HG03066 (cell line): Measurements from ENCODE around the gene NFATC1.

ENCODE experiments used
- ATAC-seq: cut with Tn5 transposase; IDR thresholded peaks from one replicate; pipeline ENCODE4 v1.9.1; 2021; ENCODE audit warnings: low read depth; ENCODE audit not compliant: unreplicated experiment

NFATC1 gene

GRCh38 chr18:79387214-79387613 is 8.5 kb upstream of the NFATC1 start:
- no peak for ATAC-seq

GRCh38 chr18:79387615-79388014 is 8.1 kb upstream of the NFATC1 start:
- no peak for ATAC-seq

GRCh38 chr18:79388043-79388442 is 7.7 kb upstream of the NFATC1 start:
- no peak for ATAC-seq

- ATAC-seq: no peak
Measured at GRCh38 chr18:79389689-79390088, 6.0 kb upstream of the NFATC1 start.

GRCh38 chr18:79392226-79392625 is 3.5 kb upstream of the NFATC1 start:
- no peak for ATAC-seq

GRCh38 chr18:79393181-79393634 is 2.5 kb upstream of the NFATC1 start:
- no peak for ATAC-seq

GRCh38 chr18:79393635-79394533 is 1.8 kb upstream of the NFATC1 start:
- ATAC-seq: no peak

- ATAC-seq: no peak
Measured at GRCh38 chr18:79394534-79395307, 1.0 kb upstream of the NFATC1 start.

DNA sequence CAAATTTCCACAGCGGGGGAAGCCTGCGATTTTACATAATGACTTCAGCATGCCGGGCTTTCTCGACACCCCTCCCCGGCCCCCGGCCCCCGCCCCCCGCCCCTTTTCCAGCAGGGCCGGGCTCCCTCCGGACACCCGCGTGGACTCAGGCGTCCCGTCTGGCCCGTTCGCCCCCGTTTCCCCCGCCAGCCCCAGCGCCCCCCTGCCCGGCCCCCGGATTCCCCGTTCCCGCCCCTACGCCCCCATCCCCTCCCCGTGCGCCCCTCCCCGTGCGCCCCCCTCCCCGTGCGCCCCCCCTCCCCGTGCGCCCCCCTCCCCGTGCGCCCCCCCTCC is 456 bp upstream of the NFATC1 start:
- no peak for ATAC-seq

GRCh38 chr18:79396431-79397246 is 909 bp downstream of the NFATC1 start:
- no peak for ATAC-seq

DNA sequence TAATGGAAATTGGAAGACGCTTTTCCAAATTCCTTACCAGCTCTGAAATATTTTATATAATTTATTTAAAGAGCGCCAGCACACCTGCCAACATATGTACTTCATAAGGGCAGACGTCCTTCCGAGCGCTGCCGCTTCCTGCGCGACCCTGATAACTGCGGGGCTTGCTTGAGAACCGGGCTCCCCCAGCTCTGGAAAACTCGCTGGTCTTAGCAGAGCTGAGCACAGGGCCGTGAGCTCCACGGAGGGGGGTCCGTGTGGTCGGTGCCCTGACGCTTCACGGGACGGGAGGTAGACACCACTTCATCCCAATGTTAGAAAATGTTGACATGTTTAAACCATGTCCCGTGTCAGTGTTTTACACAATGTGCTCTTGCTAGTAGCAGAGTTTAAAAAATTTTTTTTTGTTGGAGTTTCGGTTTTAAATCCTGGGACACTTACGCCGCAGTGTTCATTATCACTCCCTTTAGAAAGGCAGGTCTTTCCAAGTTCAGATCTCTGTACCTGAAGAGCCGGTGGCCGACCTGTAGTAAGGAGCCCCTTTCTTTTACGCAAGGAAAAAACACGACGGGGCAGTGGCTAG is 1.6 kb downstream of the NFATC1 start:
- no peak for ATAC-seq

DNA sequence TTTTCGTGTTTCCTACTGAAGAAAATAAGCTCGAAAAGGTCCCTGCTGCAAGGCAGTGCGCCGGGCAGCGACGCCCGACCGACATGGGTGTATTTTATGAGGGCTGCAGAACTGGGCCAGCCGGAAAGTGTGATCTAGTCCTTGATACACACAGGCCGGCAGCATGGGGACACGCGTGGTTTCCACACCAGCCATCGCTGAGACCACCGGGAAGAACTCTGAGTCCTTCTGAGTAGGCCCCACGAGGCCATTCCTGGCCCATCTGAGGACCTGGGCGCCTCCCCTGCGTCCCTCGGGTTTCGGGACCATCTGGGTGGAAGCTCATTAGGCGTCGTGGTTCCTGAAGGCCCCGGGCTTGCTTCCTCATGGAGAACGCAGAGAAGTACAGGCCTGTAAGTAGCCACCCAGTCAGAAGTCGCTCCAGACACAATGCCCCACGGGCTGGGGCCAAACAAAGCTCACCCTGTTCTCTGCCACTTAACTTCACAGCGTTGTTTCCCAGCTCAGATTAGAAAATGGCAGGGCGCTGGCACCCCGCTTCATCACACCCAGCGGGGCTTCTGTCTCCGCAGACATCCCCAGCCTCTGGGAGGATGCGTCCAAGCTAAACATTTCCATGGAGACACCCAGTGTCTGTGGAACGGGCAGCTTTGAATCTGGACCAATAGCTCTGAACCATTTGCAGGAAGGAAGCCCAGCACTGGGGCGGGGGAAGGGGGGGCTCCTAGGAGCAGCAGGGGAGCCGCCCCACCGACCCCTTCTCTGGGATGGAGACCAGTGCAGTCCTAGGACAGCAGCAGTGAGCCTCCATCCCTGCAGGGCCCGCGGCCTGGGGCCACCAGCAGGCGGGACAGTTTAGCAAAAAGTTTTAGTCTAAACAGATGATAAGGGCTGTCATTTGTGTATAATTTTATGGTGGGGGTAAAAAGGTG is 2.4 kb downstream of the NFATC1 start:
- no peak for ATAC-seq

GRCh38 chr18:79399275-79400081 is 3.7 kb downstream of the NFATC1 start:
- ATAC-seq: no peak

GRCh38 chr18:79400091-79400590 is 4.4 kb downstream of the NFATC1 start:
- no peak for ATAC-seq

DNA sequence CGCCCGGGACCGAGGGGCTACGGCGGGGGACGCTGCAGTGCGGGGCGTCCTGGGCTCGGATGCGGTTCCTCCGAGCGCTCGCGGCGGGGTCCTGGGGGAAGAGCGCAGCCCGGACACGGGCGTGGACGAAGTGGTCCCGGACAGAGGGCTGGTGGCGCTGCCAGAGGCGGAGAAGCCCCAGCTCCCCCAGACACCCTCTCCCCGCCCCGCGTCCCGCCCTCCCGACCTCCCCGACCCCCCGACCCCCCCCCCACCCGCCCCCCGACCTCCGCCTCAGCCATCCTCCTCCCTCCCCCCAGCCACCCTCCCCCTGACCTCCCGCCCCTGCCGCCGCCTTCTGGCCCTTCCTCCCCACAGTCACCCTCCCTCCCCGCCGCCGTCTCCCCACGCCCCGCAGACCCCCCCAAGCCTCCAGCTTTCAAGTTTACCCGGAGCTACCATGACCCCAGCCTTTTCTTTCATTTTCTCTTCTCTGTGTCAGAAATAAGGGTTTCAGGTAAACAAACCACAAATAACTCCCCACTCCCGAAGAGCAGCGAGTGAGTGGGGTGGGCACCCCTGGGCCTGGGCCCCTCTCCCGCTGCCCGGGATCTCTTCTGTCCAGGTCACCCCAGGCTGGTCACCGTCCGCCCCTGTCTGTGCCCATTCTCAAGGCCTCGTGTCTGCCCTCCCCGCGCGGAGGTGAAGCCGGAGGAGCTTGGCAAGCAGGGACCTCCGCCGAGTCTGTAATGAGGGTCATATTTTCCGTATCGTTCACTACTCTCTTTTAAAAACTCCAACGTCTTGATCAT is 5.1 kb downstream of the NFATC1 start:
- no peak for ATAC-seq

DNA sequence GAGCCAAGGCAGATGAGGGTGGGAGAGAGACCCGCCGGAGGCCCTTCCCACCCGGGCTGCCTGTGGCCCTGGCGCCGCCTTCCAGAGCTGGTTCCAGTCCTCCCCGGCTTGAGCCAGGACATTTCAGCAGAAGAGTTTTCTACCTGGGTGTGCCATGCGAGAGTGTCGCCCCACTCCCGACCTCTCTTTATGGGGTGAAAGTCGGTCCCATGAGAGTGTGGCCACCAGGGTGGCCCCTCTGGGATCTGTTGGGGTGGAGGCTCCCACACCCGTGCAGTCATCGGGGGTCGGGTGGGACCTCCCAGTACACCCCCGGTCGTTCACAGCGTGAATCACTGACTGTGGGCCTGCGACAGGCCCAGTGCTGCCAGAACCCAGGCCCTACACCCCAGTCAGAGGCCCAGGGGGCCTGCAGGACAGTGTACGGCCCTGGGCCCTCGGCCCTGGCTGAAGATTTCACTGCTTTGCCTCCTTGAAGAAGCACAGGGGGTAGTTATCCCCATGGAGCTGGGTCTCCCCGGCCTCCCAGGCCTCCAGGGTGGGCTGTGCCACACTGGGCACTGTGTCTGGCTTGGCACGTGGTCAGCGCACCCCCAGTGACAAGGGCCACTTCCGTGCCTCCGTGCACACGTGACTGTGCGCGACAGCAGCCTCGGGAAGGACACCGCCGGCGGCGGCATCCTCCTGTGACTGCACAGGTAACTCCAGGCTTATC is 5.9 kb downstream of the NFATC1 start:
- ATAC-seq: no peak

DNA sequence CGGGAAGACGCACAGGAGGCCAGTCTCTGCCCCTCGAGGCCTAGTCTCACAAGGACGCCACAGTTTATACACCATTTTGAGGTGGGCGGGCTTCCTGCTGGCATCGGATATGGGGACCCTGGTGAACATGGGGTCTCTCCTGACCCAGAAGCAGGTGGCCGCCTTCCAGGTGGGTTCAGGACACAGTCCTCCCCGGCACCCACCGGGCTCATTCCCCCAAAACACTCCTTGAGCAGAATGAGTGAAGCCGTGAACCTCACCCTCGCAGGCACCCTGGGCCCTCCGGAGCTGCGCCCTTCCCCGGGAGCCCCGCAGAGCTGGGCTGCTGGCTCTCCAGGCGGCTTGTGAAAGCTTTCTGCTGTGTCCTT is 6.5 kb downstream of the NFATC1 start:
- no peak for ATAC-seq
